Measurements from ENCODE around the gene TAC4.

The TAC4 gene

GRCh38 chr17:49848019-49848473 lies at the start of gene TAC4:
TAC4 (minus strand) TSS chr17:49848069; CDS start chr17:49848017, 52 bp downstream.
- no peaks in the 10 kb centered on the region for H3K27me3 ChIP-seq (ENCODE audit: control insufficient read depth in 1 of 2, insufficient read depth in 2 of 2, low read length in 2 of 2)
- no peak within 1 kb of the TSS for H3K27ac ChIP-seq (ENCODE audit: low read depth, low read length)
- H3K4me3 ChIP-seq (ENCODE audit: low read depth in 1 of 2, low read length in 2 of 2): no peak within 1 kb of the TSS
- peaks cover 32% of the 10 kb centered on the region for H3K4me1 ChIP-seq (ENCODE audit: insufficient read depth, low read length)
- H3K36me3 ChIP-seq (ENCODE audit: insufficient read depth, low read length): no peaks in the 10 kb centered on the region
- no peak within 1 kb of the TSS for H3K9ac ChIP-seq (ENCODE audit: low read length)
- no peaks in the 10 kb centered on the region for H3K9me3 ChIP-seq (ENCODE audit: low read length)

DNA sequence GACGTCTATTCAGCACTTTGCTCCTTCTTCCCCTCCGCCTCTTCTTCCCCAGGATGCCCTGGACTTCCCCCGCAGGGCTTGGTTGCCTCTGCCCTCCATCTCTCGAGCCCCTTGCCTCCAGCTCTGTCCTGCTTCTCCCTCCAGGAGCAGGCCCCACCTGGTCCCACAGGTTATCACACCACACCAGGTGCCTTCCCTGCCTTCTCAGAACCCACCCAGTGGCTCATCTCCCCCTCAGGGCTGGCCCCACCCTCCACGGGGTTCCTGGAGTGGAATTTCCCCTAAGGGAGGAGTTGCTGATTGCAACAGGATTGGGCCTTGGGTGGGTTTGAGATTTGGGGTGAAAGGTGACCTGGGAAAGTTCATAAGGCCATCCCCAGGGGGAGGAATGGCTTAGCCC lies 49.0 kb upstream of the TAC4 start:
- H3K36me3 ChIP-seq (ENCODE audit: insufficient read depth, low read length): no peaks in the 10 kb centered on the region
- no peaks in the 10 kb centered on the region for H3K4me1 ChIP-seq (ENCODE audit: insufficient read depth, low read length)
- no peak overlapping the region for H3K4me3 ChIP-seq (ENCODE audit: low read depth in 1 of 2, low read length in 2 of 2)
- no peak overlapping the region for H3K27ac ChIP-seq (ENCODE audit: low read depth, low read length)
- no peak overlapping the region for H3K9ac ChIP-seq (ENCODE audit: low read length)
- no peaks in the 10 kb centered on the region for H3K9me3 ChIP-seq (ENCODE audit: low read length)
- peaks cover 0 to 20% of the 10 kb centered on the region in 2 donors for H3K27me3 ChIP-seq (ENCODE audit: control insufficient read depth in 1 of 2, insufficient read depth in 2 of 2, low read length in 2 of 2)

DNA sequence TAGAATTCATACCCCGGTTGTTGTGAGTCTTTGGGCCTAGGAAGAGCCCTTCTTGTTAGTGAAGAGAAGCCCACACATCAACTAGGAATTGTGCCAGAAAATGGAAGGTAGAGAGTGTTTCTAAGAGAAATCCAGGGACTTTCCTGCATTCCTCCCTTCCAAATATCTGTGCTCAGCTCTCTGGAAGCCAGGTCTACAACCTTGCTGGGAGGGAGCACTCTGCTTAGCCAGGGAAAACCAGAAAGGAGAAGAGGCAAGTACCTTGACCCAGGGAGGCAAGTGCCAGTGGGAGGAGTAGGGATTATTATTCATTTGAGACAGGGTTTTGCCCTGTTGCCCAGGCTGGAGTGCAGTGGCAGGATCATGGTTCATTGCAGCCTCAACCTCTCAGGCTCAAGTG lies 48.4 kb upstream of the TAC4 start:
- Histone ChIP-seq H3K36me3 (ENCODE audit: insufficient read depth, low read length) (no peaks in the 10 kb centered on the region), H3K4me3 (ENCODE audit: low read depth in 1 of 2, low read length in 2 of 2) (no peak overlapping the region), H3K9me3 (ENCODE audit: low read length) (no peaks in the 10 kb centered on the region), H3K27ac (ENCODE audit: low read depth, low read length) (no peak overlapping the region), H3K27me3 (ENCODE audit: control insufficient read depth in 1 of 2, insufficient read depth in 2 of 2, low read length in 2 of 2) (peaks cover 0 to 26% of the 10 kb centered on the region in 2 donors), H3K9ac (ENCODE audit: low read length) (no peak overlapping the region), H3K4me1 (ENCODE audit: insufficient read depth, low read length) (no peaks in the 10 kb centered on the region)

GRCh38 chr17:49895812-49896211 lies 47.9 kb upstream of the TAC4 start:
- Histone ChIP-seq H3K4me3 (ENCODE audit: low read depth in 1 of 2, low read length in 2 of 2) (no peak overlapping the region), H3K36me3 (ENCODE audit: insufficient read depth, low read length) (no peaks in the 10 kb centered on the region), H3K9ac (ENCODE audit: low read length) (no peak overlapping the region), H3K9me3 (ENCODE audit: low read length) (no peaks in the 10 kb centered on the region), H3K27me3 (ENCODE audit: control insufficient read depth in 1 of 2, insufficient read depth in 2 of 2, low read length in 2 of 2) (peaks cover 0 to 30% of the 10 kb centered on the region in 2 donors), H3K27ac (ENCODE audit: low read depth, low read length) (no peak overlapping the region), H3K4me1 (ENCODE audit: insufficient read depth, low read length) (no peaks in the 10 kb centered on the region)

- no peaks in the 10 kb centered on the region for H3K36me3 ChIP-seq (ENCODE audit: insufficient read depth, low read length)
- H3K9ac ChIP-seq (ENCODE audit: low read length): no peak overlapping the region
- H3K4me1 ChIP-seq (ENCODE audit: insufficient read depth, low read length): no peaks in the 10 kb centered on the region
- H3K9me3 ChIP-seq (ENCODE audit: low read length): no peaks in the 10 kb centered on the region
- no peak overlapping the region for H3K27ac ChIP-seq (ENCODE audit: low read depth, low read length)
- no peak overlapping the region for H3K4me3 ChIP-seq (ENCODE audit: low read depth in 1 of 2, low read length in 2 of 2)
- H3K27me3 ChIP-seq (ENCODE audit: control insufficient read depth in 1 of 2, insufficient read depth in 2 of 2, low read length in 2 of 2): peaks cover 0 to 41% of the 10 kb centered on the region in 2 donors
Measured at GRCh38 chr17:49894761-49895160, 46.9 kb upstream of the TAC4 start.

DNA sequence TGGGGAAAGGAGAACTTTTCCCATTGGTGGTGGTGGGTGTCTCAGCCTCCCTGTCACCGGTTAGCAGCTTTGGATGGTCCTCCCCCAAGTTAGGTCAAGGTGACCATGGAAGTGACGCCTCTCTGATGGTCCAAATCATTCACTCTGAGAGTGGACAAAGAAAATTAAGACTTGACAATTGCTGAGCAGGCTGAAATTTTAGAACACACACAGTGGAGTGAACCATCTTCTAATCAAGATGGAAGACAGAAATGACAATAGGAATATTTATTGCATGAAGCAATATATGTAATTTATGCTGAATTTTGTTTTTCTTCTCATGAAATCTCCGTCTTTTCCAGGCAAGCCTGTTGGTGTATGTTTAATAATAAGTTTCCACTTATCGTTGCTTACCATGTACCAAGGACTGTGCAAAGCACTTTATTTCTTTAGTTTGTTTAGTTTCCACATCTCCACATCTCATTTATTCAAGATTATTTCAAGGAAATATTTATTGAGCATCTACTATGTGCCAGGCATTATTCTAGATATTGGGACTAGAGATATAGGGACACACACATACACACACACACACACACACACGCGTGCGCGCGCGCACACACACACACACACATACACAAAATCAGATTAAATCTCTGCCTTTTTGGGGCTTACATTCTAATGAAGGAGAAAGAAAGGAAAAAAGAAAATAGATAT lies 44.0 kb upstream of the TAC4 start:
- H3K36me3 ChIP-seq (ENCODE audit: insufficient read depth, low read length): no peaks in the 10 kb centered on the region
- H3K9me3 ChIP-seq (ENCODE audit: low read length): no peaks in the 10 kb centered on the region
- no peaks in the 10 kb centered on the region for H3K4me1 ChIP-seq (ENCODE audit: insufficient read depth, low read length)
- no peak overlapping the region for H3K4me3 ChIP-seq (ENCODE audit: low read depth in 1 of 2, low read length in 2 of 2)
- H3K9ac ChIP-seq (ENCODE audit: low read length): no peak overlapping the region
- H3K27ac ChIP-seq (ENCODE audit: low read depth, low read length): no peak overlapping the region
- H3K27me3 ChIP-seq (ENCODE audit: control insufficient read depth in 1 of 2, insufficient read depth in 2 of 2, low read length in 2 of 2): peaks cover 0 to 45% of the 10 kb centered on the region in 2 donors

DNA sequence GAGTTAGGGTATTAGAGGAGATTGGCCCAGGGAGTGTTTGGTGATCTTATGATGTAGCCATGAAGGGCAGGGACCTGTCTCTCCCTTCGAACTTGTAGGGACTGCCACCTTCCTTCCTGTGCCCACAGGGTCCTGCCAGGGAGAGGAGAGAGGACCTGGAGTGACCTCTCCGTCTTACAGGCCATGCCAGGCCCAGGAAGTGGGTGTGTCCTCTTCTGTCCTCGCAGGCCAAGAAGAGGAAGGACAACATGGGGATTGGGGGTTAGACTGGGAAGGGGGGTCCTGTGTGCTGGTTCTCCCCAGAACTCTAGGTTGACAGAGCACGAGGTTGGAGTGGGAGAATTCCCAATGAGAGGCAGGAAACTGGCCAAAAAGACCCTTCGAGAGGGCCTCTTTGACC lies 43.4 kb upstream of the TAC4 start:
- H3K36me3 ChIP-seq (ENCODE audit: insufficient read depth, low read length): no peaks in the 10 kb centered on the region
- H3K9me3 ChIP-seq (ENCODE audit: low read length): no peaks in the 10 kb centered on the region
- peaks cover 0 to 43% of the 10 kb centered on the region in 2 donors for H3K27me3 ChIP-seq (ENCODE audit: control insufficient read depth in 1 of 2, insufficient read depth in 2 of 2, low read length in 2 of 2)
- no peak overlapping the region for H3K27ac ChIP-seq (ENCODE audit: low read depth, low read length)
- no peak overlapping the region for H3K4me3 ChIP-seq (ENCODE audit: low read depth in 1 of 2, low read length in 2 of 2)
- H3K9ac ChIP-seq (ENCODE audit: low read length): no peak overlapping the region
- no peaks in the 10 kb centered on the region for H3K4me1 ChIP-seq (ENCODE audit: insufficient read depth, low read length)

GRCh38 chr17:49890852-49891251 lies 43.0 kb upstream of the TAC4 start:
- Histone ChIP-seq H3K27me3 (ENCODE audit: control insufficient read depth in 1 of 2, insufficient read depth in 2 of 2, low read length in 2 of 2) (peaks cover 0 to 43% of the 10 kb centered on the region in 2 donors), H3K9ac (ENCODE audit: low read length) (no peak overlapping the region)

DNA sequence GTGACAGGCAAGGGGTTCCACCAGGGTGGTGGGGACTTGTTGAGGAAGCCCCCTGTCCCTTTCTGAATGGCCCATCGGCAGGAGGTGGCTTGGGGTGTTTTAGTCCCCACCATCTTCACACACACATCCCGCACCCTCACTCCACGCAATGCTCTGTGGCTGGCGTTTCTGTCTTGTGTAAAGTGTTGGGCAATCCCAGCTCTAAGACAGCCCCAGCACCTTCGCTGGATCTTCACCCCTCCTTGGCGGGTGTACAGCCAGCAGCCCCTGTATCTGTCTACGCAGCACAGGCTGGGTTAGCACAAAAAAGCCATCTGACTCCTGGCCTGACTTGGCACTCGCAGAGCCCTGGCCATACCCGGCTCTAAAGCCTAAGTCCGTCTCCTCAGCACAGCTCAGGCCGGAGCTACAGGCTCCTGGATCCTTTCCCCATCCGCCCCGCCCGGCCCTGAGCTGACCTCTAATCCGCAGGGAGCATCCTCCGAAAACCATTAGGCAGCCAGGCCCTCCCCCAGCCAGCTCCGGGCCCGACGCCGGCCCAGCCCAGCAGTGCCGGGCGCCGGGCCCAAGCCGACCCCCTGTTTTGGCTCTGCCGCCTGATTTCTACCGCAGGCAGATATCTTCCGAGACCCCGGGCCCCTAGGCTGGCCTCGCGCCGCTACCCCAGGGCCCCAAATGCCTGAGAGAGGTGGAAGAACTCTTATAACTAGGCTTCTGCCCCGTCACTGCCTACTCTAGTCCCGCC lies 42.4 kb upstream of the TAC4 start:
- H3K9ac ChIP-seq (ENCODE audit: low read length): no peak overlapping the region
- no peaks in the 10 kb centered on the region for H3K9me3 ChIP-seq (ENCODE audit: low read length)
- peaks cover 0 to 43% of the 10 kb centered on the region in 2 donors for H3K27me3 ChIP-seq (ENCODE audit: control insufficient read depth in 1 of 2, insufficient read depth in 2 of 2, low read length in 2 of 2)
- no peaks in the 10 kb centered on the region for H3K36me3 ChIP-seq (ENCODE audit: insufficient read depth, low read length)
- H3K4me3 ChIP-seq (ENCODE audit: low read depth in 1 of 2, low read length in 2 of 2): no peak overlapping the region
- H3K4me1 ChIP-seq (ENCODE audit: insufficient read depth, low read length): no peaks in the 10 kb centered on the region
- H3K27ac ChIP-seq (ENCODE audit: low read depth, low read length): no peak overlapping the region

More at GRCh38 chr17:49890852-49891251, 43.0 kb upstream of the TAC4 start:
- Histone ChIP-seq H3K36me3 (ENCODE audit: insufficient read depth, low read length) (no peaks in the 10 kb centered on the region), H3K9me3 (ENCODE audit: low read length) (no peaks in the 10 kb centered on the region), H3K4me1 (ENCODE audit: insufficient read depth, low read length) (no peaks in the 10 kb centered on the region), H3K4me3 (ENCODE audit: low read depth in 1 of 2, low read length in 2 of 2) (no peak overlapping the region), H3K27ac (ENCODE audit: low read depth, low read length) (no peak overlapping the region)

GRCh38 chr17:49889500-49889899 lies 41.6 kb upstream of the TAC4 start:
- Histone ChIP-seq H3K9ac (ENCODE audit: low read length) (no peak overlapping the region), H3K27ac (ENCODE audit: low read depth, low read length) (no peak overlapping the region), H3K9me3 (ENCODE audit: low read length) (no peaks in the 10 kb centered on the region), H3K27me3 (ENCODE audit: control insufficient read depth in 1 of 2, insufficient read depth in 2 of 2, low read length in 2 of 2) (peaks cover 0 to 39% of the 10 kb centered on the region in 2 donors), H3K4me1 (ENCODE audit: insufficient read depth, low read length) (no peaks in the 10 kb centered on the region), H3K4me3 (ENCODE audit: low read depth in 1 of 2, low read length in 2 of 2) (no peak overlapping the region), H3K36me3 (ENCODE audit: insufficient read depth, low read length) (no peaks in the 10 kb centered on the region)

DNA sequence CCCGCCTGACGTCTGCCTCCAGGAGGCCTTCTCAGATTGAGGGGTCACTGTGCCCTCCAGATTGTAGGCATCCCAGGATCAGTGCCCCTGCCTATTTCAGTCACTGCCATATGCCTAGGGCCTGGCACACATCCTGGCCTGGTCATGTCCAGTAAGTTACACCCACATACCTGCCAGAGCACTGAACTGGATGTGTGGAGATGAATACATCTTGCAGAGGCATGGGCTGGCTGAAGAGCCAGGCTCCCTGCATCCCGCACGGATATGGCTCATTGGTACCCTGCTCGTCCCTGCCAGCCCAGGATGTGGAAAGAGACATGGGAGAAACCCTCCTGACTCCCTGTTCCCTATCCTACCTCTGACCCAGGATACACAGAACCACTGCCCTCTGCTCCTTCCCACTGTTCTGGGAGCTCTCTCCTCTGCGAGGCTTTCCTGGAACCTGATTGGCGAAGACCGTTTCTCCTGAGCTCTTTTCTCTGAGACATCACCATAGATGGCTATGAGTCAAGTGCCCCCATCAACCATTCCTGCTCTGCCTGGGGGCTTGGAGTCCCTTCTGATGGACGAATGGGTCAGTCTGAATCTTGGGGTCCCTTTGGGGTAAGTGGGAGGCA lies 40.0 kb upstream of the TAC4 start:
- Histone ChIP-seq H3K4me3 (ENCODE audit: low read depth in 1 of 2, low read length in 2 of 2) (no peak overlapping the region), H3K36me3 (ENCODE audit: insufficient read depth, low read length) (no peaks in the 10 kb centered on the region), H3K9me3 (ENCODE audit: low read length) (no peaks in the 10 kb centered on the region), H3K9ac (ENCODE audit: low read length) (no peak overlapping the region), H3K4me1 (ENCODE audit: insufficient read depth, low read length) (no peaks in the 10 kb centered on the region), H3K27ac (ENCODE audit: low read depth, low read length) (no peak overlapping the region), H3K27me3 (ENCODE audit: control insufficient read depth in 1 of 2, insufficient read depth in 2 of 2, low read length in 2 of 2) (peaks cover 0 to 38% of the 10 kb centered on the region in 2 donors)

Measured in muscle layer of colon (tissue), 2 donors.